ENCODE results near the gene CHMP2A. TPM values are rescaled to one million over a fixed set of nuclear protein-coding genes. Genes with fewer than 3 reads are reported as not detected.

CHMP2A gene
- total RNA-seq, 1 experiment from 2014 or later = 112 TPM

DNA sequence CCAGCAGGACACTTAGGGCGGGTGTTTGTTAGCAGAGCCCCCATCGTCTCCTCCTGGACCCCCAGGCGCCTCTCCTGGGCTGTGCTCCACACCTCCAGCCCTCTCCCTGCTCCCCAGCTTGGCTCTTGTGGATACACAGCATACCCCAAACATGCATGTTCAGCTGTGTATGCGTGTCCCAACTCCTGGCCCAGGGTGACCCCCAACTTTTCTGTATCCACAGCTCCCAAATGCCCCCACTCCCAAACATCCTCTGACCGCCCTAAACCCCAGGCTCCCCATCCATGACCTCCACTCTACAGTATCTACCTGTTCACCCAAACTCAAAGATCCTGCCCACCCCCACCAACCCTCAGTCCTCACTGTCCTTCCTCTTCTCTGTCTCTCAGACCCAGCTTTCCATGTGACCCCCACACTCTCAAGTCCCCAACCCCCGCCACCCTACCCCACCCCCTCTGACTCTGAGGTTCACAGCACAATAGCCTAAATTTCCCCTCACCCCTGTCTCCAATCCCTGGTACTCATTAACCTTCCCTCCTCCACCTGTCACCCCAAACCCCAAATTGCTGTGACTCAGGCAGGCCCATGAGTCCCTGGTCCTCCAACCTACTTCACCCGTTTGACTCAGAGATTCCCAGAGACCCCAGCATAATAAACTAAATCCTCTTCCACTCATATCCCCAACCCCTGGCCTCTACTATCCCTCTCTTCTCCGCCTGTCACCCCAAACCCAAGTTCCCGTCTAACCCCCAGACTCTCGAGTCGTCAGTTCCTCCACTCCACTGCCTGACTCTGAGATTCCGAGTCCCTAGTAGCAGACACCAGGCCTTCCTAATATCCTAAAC is 2.5 kb upstream of the CHMP2A start:
- peaks cover 3% of the 10 kb centered on the region for H3K36me3 ChIP-seq (ENCODE audit: control insufficient read depth, insufficient read depth, low read length)
- CTCF ChIA-PET = interaction anchor here (0.7 kb wide), 1 partner anchor 38 kb away, joined by 3 read pairs; the partner anchor contains the start of gene ZBTB45
- peaks cover 17% of the 10 kb centered on the region; the same call in 1 of the 2 replicates for H3K4me1 ChIP-seq
- POLR2A ChIA-PET = interaction anchor here (0.7 to 1.6 kb wide), 2 partner anchors 13 to 14 kb away, joined by 3 to 6 read pairs; partner anchors contain the start of gene TRIM28
- H3K27ac Mint-ChIP-seq (ENCODE audit: unreplicated experiment) = peak overlapping the region; percentile 98
- TF ChIP-seq, protein P1, sequence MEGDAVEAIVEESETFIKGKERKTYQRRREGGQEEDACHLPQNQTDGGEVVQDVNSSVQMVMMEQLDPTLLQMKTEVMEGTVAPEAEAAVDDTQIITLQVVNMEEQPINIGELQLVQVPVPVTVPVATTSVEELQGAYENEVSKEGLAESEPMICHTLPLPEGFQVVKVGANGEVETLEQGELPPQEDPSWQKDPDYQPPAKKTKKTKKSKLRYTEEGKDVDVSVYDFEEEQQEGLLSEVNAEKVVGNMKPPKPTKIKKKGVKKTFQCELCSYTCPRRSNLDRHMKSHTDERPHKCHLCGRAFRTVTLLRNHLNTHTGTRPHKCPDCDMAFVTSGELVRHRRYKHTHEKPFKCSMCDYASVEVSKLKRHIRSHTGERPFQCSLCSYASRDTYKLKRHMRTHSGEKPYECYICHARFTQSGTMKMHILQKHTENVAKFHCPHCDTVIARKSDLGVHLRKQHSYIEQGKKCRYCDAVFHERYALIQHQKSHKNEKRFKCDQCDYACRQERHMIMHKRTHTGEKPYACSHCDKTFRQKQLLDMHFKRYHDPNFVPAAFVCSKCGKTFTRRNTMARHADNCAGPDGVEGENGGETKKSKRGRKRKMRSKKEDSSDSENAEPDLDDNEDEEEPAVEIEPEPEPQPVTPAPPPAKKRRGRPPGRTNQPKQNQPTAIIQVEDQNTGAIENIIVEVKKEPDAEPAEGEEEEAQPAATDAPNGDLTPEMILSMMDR (IDR thresholded peaks at IDR 0.05; ENCODE audit: insufficient read depth in 1 of 2, low read depth in 1 of 2, low read length in 1 of 2, severe bottlenecking in 1 of 2, unreplicated experiment in 1 of 2) = no peak
- no peaks in the 10 kb centered on the region for H3K9me3 ChIP-seq
- H3K4me3 Mint-ChIP-seq (ENCODE audit: unreplicated experiment) = peak overlapping the region; percentile 99
- no peaks in the 10 kb centered on the region for H3K27me3 ChIP-seq (replicated peaks; ENCODE audit: control insufficient read depth, insufficient read depth, low read length)
- peaks cover 32% of the 10 kb centered on the region for H3K4me1 Mint-ChIP-seq (ENCODE audit: low read depth, unreplicated experiment)
- no peaks in the 10 kb centered on the region for H3K9me3 Mint-ChIP-seq (ENCODE audit: unreplicated experiment)
- DNase-seq = no peak
- peak overlapping the region; percentile 69 for H3K4me3 ChIP-seq (ENCODE audit: low read depth, low read length)
- H3K27me3 Mint-ChIP-seq (ENCODE audit: insufficient read depth, unreplicated experiment) = no peaks in the 10 kb centered on the region
- peaks cover 97% of the 10 kb centered on the region for H3K36me3 Mint-ChIP-seq (ENCODE audit: insufficient read depth, unreplicated experiment)
- intact Hi-C loops (cut with micrococcal nuclease; ENCODE audit: unreplicated experiment) = loop anchor here (1.0 kb wide), 1 partner anchor 38 kb away; the partner anchor contains the start of gene ZBTB45
- BruUV-seq (replicated peaks) = no TSS peak

DNA sequence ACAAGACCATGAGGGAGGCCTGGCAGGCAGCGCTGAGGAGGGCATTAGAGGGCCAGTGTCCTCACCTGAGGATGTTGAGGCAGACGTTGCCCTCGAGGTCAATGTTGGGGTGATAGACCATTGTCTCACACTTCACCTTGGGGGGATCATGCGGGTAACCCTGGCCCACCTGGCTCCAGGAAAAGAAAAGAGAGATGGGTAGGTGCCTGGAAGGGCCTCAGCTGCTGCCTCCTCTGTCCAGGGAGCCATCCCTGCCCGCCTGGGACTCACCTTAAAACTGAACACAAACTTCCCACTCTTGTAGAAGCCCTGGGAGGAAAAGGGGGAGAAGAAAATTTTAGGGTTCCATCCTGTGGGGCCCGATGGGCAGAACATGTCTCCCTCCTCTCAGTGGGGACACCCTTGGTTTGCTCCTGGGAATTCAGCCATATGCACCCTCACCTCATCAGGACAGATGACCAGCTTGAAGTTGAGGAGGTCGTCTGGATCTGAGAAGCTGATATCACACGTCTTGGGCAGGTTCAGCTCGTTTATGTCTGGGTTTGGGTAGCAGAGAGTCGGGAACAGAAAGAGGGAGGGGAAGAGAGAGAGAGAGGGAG is 1.8 kb upstream of the CHMP2A start:
- Mint-ChIP-seq H3K4me3 (ENCODE audit: unreplicated experiment) (peak overlapping the region; percentile 99), H3K27me3 (ENCODE audit: insufficient read depth, unreplicated experiment) (no peaks in the 10 kb centered on the region), H3K36me3 (ENCODE audit: insufficient read depth, unreplicated experiment) (peaks cover 97% of the 10 kb centered on the region), H3K27ac (ENCODE audit: unreplicated experiment) (peak overlapping the region; percentile 98), H3K4me1 (ENCODE audit: low read depth, unreplicated experiment) (peaks cover 33% of the 10 kb centered on the region), H3K9me3 (ENCODE audit: unreplicated experiment) (no peaks in the 10 kb centered on the region)
- POLR2A ChIA-PET = interaction anchor here (0.7 to 1.6 kb wide), 2 partner anchors 12 to 13 kb away, joined by 3 to 6 read pairs; partner anchors contain the start of gene TRIM28
- Histone ChIP-seq H3K9me3 (no peaks in the 10 kb centered on the region), H3K27me3 (replicated peaks; ENCODE audit: control insufficient read depth, insufficient read depth, low read length) (no peaks in the 10 kb centered on the region), H3K36me3 (ENCODE audit: control insufficient read depth, insufficient read depth, low read length) (peaks cover 3% of the 10 kb centered on the region), H3K4me3 (ENCODE audit: low read depth, low read length) (peak overlapping the region; percentile 69), H3K4me1 (peaks cover 14% of the 10 kb centered on the region; the same call in 1 of the 2 replicates)
- no TSS peak for BruUV-seq (replicated peaks)
- no peak for DNase-seq
- TF ChIP-seq, protein P1 (IDR thresholded peaks at IDR 0.05; ENCODE audit: insufficient read depth in 1 of 2, low read depth in 1 of 2, low read length in 1 of 2, severe bottlenecking in 1 of 2, unreplicated experiment in 1 of 2) = no peak
- CTCF ChIA-PET = interaction anchor here (0.7 kb wide), 1 partner anchor 37 kb away, joined by 3 read pairs; the partner anchor contains the start of gene ZBTB45
- intact Hi-C loops (cut with micrococcal nuclease; ENCODE audit: unreplicated experiment) = no loop called here

DNA sequence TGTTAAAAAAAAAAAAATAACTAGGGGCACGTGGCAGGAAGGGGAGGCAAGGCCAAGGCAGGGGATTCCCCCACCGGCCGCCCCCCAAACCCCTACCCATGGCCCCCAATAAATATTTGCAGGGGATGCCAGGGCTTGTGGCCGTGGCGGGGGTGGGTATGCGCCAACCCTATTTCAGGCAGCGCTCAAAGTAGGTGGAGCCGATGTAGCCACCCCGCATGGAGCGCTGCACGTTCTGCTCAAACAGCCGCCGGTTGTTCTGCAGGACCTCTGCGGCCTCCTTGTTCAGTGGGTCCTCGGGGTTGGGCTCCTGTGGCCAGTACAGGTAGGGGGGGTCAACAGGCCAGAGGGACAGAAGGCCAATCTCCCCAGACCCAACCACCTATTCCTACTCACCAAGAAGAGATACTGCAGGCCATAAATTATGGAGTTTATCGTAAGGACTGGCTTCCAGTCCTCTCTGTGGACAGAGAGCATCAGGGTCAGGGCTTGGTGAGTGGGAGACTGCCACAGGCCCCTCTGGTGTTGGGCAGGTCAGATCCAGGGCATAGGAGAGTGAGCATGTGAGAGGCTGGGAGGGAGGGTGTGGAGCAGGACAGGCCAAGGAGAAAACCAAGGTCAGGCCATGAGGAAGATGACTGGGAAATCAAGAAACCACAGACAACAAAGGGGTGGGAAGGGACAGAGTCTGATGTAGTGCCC is 1.2 kb upstream of the CHMP2A start:
- no peaks in the 10 kb centered on the region for H3K9me3 ChIP-seq
- no peaks in the 10 kb centered on the region for H3K27me3 ChIP-seq (replicated peaks; ENCODE audit: control insufficient read depth, insufficient read depth, low read length)
- POLR2A ChIA-PET = interaction anchor here (3.5 kb wide), 1 partner anchor 12 kb away, joined by 40 read pairs; the partner anchor contains the start of gene TRIM28
- peaks cover 3% of the 10 kb centered on the region for H3K36me3 ChIP-seq (ENCODE audit: control insufficient read depth, insufficient read depth, low read length)
- Mint-ChIP-seq H3K9me3 (ENCODE audit: unreplicated experiment) (no peaks in the 10 kb centered on the region), H3K27me3 (ENCODE audit: insufficient read depth, unreplicated experiment) (no peaks in the 10 kb centered on the region), H3K36me3 (ENCODE audit: insufficient read depth, unreplicated experiment) (peaks cover 97% of the 10 kb centered on the region), H3K4me3 (ENCODE audit: unreplicated experiment) (peak overlapping the region; percentile 99), H3K27ac (ENCODE audit: unreplicated experiment) (peak overlapping the region; percentile 98), H3K4me1 (ENCODE audit: low read depth, unreplicated experiment) (peaks cover 33% of the 10 kb centered on the region)
- CTCF ChIA-PET = no interaction called here
- intact Hi-C loops (cut with micrococcal nuclease; ENCODE audit: unreplicated experiment) = loop anchor here (1.0 kb wide), 1 partner anchor 12 kb away; the partner anchor contains the start of gene TRIM28
- no peak for DNase-seq
- peaks cover 14% of the 10 kb centered on the region; the same call in 1 of the 2 replicates for H3K4me1 ChIP-seq
- BruUV-seq (replicated peaks) = TSS peak; percentile 7
- no peak overlapping the region for H3K4me3 ChIP-seq (ENCODE audit: low read depth, low read length)
- TF ChIP-seq, protein P1 (IDR thresholded peaks at IDR 0.05; ENCODE audit: insufficient read depth in 1 of 2, low read depth in 1 of 2, low read length in 1 of 2, severe bottlenecking in 1 of 2, unreplicated experiment in 1 of 2) = no peak

Measured in Caco-2 (cell line).